Hematopoietic multipotent progenitor cell treated with erythropoietin and hydrocortisone succinate and interleukin-3 and kit ligand, for 8 days (in vitro differentiated cells): ENCODE measurements around the gene GP2.
A peak's percentile ranks its signal among the peaks of the same experiment; 100 is the strongest.

Source experiments
- DNase-seq: peaks from one replicate; pipeline ENCODE4 v3.0.0-alpha.2; 2015

Gene GP2

GRCh38 chr16:20327444-20328041 lies at the start of gene GP2:
Gene GP2, minus strand, starts transcription at chr16:20327513. Its CDS starts 1,082 bp downstream, at chr16:20326431.
- DNase-seq = no peak

DNA sequence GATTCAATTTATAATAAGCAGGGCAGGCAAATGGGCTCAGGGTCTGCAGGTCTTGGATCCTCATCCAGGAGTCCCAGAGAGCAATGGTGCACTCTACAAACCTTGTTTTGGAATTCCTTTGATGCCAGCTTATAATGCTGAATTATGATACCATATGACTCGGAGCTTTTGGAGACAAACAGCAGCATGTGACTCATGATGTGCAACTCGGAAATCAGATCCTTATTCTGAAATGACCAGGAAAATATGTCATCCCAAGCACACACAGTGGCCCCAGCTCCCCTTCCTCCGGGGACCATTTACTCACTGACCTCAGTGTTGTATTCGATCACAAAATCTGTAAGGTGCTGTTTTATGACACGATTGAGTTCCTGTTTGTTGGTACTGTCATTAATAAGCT lies 45.4 kb upstream of the GP2 start:
- DNase-seq = no peak

DNA sequence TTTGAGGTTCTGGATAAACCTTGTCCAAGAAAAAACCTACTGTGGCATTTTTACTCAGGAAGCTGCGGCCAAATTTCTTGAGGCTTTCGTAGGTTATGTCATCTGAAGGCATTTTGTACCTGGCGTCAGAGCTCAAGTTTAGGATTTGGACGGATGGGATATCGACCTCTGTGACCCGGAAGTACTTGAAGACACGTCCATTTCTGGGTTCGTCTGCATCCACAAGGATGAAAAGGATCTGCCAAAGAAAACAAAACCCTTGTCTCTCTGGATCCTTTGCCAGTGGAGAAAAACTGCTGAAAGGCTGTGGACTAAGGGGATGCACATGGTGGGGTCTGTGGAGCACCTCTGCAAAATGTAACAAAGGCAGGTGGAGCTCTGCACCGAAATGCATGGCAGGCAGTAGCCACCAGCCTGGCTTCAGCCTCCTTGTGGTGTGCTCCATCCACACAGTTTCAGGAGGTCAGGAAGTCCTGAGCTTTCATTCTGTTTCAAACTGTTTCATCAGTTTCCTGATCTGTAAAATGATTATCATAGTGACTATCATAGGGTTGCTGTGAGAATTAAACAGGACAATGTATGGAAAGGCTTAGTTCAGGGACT lies 42.2 kb upstream of the GP2 start:
- DNase-seq = no peak

GRCh38 chr16:20364051-20364450 lies 36.7 kb upstream of the GP2 start:
- no peak for DNase-seq

GRCh38 chr16:20363191-20363590 lies 35.9 kb upstream of the GP2 start:
- DNase-seq = no peak

GRCh38 chr16:20359997-20360396 lies 32.7 kb upstream of the GP2 start:
- DNase-seq = peak; percentile 17

DNA sequence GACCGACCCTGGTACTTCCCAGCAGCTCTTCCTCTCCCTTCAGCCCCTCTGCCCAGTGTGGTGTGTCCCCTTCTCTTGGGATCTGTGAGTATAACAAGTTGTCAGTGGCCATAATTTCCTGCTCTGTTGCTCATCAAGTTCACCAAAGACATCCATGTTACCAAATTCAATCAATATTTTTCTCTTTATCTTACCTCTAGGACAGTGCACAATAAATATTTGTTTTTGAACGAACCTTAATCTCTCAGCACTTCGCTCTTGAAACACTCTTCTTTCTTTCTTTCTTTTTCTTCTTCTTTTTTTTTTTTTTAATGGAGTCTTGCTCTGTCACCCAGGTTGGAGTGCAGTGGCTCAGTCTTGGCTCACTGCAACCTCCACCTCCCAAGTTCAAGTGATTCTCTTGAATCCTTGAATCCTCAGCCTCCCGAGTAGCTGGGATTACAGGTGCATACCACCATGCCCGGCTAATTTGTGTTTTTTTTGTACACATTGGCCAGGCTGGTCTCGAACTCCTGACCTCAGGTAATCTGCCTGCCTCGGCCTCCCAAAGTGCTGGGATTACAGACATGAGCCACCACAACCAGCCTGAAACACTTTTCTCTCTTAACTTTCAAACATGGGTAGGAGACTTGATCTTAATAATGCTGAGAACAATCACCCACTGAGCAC lies 27.9 kb upstream of the GP2 start:
- no peak for DNase-seq

GRCh38 chr16:20353379-20353778 lies 26.1 kb upstream of the GP2 start:
- no peak for DNase-seq

DNA sequence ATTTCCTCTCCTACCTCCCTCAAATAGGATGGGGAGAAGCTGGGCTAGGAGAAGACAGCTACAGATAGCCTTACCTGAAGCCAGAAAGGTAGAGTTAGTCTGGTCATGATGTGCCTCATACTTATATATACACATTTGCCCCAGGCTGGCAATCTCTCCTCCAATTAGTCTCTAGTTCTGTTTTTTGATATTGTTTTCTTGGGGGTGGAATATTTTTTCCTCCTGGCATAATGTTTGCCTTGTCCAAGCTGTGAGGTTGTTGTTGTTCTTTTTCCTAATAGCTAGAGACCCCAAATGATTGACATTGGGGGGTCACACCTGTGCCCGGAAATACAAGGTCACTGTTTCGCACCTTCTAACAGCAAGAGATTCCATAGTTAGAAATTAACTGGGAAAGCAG lies 25.3 kb upstream of the GP2 start, which contains the start of gene UMOD:
Gene UMOD (minus strand): TSS at position 101 of the 400 bp plus-strand sequence. CDS start 1,978 bp downstream, outside the sequence.
- DNase-seq = no peak

DNA sequence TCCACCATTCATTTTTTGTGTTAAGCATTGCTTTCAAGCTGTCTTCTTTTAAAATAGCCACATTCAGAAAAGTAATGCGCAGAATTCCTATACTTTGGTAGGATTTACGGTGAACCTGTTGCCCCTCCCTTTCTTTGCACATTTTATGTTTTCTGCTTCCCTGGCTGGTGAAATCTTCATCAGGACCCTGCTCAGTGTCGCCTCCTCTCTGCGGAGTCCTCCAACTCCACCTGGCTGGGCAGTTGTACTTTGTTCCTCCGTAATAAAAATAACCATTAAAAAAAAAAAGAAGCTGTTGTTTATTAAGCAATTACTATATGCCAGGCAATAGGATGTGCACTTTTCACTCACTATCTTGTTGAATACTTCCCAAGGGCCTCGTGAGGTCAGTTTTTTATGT lies 22.3 kb upstream of the GP2 start:
- no peak for DNase-seq

- DNase-seq = no peak
Measured at GRCh38 chr16:20348365-20349185, 21.3 kb upstream of the GP2 start.

DNA sequence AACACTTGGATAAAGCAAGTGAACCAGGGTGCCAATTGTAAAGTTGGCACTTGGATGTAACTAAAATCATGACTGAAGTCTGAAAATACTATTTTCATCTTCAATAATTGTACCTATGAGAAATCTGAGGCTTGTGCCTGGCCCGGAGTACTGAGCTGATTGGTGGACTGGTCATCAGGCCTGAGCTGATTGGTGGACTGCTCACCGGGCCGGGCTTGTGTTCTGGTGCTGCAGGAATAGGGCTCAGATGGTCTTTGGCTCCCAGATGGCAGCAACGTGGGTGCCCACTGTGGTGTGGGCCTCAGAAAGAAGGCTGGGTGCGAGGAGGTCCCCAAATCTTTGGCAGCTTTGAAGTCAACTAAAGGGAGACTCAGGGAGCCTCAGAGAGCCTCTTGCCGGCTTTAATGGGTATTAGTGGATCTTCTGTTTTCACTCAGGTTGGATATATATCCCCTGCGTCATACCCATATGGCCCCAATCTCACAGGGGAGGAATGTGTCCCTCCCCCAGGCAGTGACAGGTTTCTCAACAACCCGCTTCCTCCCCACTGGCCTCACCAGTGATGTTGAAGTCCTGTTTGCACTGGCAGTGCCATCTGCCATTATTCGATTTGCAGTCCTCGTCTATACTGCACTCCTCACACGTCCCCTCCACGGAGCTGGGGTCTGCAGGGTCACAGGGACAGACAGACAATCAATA lies 20.5 kb upstream of the GP2 start:
- no peak for DNase-seq

GRCh38 chr16:20344611-20345010 lies 17.3 kb upstream of the GP2 start:
- DNase-seq = no peak

- DNase-seq = no peak
Measured at GRCh38 chr16:20339744-20340143, 12.4 kb upstream of the GP2 start.

DNA sequence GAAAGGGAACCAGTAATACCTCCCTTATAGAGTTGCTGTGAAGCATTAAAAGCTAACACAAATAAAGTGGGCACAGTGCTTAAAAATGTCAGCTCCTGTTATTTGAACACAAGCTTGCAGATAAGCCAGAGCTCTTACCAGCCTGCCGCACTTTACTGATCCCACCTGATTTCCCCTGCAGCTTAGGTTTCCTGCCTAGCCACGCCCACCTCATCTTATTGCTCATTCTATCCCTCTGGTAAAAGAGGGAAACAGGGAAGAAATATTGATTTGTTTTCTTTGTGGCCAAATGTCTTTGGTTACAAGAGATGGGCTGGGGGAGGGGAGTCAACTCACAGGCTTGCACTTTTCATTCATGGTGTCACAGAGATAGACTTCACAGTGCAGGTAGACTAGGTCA lies 9.6 kb upstream of the GP2 start:
- no peak for DNase-seq

- no peak for DNase-seq
Measured at GRCh38 chr16:20334396-20334795, 7.1 kb upstream of the GP2 start.

DNA sequence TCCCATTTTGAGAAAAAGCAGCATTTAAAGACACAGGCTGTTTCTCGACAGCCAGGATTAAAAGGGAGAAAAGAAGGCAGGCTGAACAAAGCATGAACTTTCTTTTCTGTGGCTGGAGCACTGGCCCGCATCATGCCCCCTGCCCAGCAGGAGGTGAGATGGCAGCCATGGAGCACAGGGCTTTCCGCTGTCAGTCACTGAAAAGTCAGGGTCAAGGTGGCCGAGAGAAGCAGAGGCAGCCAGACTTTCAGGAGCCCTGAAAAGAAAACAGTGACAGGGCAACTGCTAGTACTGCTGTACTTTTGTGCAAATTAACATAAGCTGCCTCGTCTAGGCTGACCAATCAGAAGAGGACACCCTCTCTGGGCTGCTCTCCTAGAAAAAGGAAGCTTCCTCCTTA lies 5.8 kb upstream of the GP2 start:
- DNase-seq = no peak

DNA sequence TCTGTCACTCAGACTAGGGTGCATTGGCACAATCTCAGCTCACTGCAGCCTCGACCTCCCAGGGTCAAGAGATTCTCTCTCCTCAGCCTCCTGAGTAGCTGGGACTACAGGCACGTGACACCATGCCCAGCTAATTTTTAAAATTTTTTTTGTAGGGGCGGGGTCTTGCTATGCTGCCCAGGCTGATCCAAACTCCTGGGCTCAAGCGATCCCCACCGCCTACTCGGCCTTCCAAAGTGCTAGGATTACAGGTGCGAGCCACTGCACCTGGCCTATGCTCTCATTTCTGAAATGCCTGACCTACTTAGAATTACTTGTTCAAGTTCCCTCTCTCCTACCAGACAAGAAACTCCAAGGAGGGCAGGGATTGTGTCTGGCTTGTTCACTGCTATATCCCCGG lies 5.1 kb upstream of the GP2 start:
- DNase-seq = no peak

DNA sequence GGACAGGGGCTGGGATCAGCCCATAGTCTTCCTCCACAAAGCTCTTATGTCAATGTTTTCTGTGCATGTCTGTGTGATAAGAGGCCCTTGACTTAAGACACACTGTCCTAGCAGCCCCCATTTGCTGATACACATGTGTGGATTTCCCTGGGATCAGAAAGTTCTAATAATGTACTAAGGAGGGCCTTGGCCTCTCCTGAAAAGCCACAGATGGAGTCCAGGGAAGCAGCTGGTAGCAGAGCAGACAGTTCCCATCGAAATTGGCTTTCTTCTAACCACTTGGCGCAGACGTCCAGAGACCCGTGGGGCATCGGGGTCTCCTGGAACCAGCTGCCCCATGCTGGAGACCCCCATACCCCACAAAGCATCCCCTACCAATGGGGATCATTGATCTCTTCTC lies 4.3 kb upstream of the GP2 start:
- DNase-seq = no peak

- DNase-seq = no peak
Measured at GRCh38 chr16:20329392-20330138, 2.3 kb upstream of the GP2 start.

DNA sequence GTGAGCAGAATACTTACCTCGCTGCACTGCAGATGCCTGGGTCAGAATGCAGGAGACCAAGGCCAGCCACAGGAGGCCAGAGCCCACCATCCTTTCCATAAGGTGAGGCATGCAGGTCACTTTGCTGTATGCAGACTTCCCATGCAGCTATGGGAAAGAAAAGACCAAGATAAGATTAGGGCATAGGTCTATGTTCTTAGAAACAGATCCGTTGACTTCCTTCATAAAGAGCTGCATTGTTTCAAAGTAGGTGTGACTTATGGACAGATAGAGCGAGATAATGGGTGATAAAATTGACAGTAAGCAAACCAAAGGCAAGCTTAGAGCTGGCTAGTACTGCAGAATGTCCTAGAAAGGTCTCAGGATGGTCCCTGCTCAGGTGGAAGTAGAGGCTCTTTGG lies 992 bp downstream of the GP2 start:
- DNase-seq = no peak

DNA sequence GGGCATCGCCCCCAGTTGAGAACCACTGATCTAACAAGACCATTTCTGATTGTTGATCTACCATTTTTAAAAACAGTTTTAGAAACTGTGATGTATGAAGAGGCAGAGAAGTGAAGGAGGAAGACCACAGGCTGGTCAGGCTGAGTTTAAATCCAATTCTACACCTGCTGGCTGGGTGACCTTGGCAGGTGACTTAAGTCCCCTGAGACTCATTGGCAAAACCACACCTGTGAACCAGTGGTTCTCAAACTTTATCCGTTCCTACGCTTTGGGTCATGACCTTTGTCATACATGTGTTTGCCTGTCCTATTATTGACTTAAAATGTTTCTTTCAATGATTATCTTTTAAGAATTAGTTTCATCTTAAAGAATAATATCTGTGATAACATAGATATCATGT lies 2.3 kb downstream of the GP2 start:
- DNase-seq = no peak
